Measurements from ENCODE around the gene ARL13B.
"Not testable (repeated sequence)": the region's sequence is repeated elsewhere in the genome, so short reads cannot be mapped to it uniquely, and the experiment has no call there.

The ARL13B gene

GRCh38 chr3:94001191-94001590, 21.2 kb downstream of the ARL13B start:
- DNase-seq = no peak

GRCh38 chr3:94001827-94002495, 22.0 kb downstream of the ARL13B start:
- no peak for DNase-seq

GRCh38 chr3:94004301-94004910, 24.5 kb downstream of the ARL13B start:
- no peak for DNase-seq

GRCh38 chr3:94008253-94008652, 28.3 kb downstream of the ARL13B start:
- DNase-seq = no peak

GRCh38 chr3:94009608-94010007, 29.7 kb downstream of the ARL13B start:
- no peak for DNase-seq

GRCh38 chr3:94011233-94011711, 31.3 kb downstream of the ARL13B start:
- DNase-seq = no peak

GRCh38 chr3:94012185-94012584, 32.2 kb downstream of the ARL13B start:
- DNase-seq = no peak

- no peak for DNase-seq
These were observed 35.1 kb downstream of the ARL13B start for GRCh38 chr3:94015025-94015424.

- no peak for DNase-seq
These were observed 39.7 kb downstream of the ARL13B start for GRCh38 chr3:94019659-94020058.

GRCh38 chr3:94020293-94020692, 40.3 kb downstream of the ARL13B start:
- no peak for DNase-seq

GRCh38 chr3:94024385-94024784, 44.4 kb downstream of the ARL13B start:
- DNase-seq = no peak

GRCh38 chr3:94026623-94027022, 46.7 kb downstream of the ARL13B start:
- no peak for DNase-seq

GRCh38 chr3:94028093-94028837, 48.3 kb downstream of the ARL13B start, which contains the start of gene STX19:
STX19 (minus strand) TSS chr3:94028597; CDS start chr3:94015269, 13,328 bp downstream.
- peak; percentile 69 for DNase-seq

GRCh38 chr3:94036909-94037507, 57.1 kb downstream of the ARL13B start:
- no peak for DNase-seq

GRCh38 chr3:94043285-94043684, 63.3 kb downstream of the ARL13B start:
- no peak for DNase-seq

GRCh38 chr3:94044100-94044936, 64.4 kb downstream of the ARL13B start:
- not testable (repeated sequence) for DNase-seq

GRCh38 chr3:94046533-94046932, 66.6 kb downstream of the ARL13B start:
- DNase-seq = no peak

- no peak for DNase-seq
These were observed 69.3 kb downstream of the ARL13B start for GRCh38 chr3:94049267-94049666.

GRCh38 chr3:94050546-94050945, 70.6 kb downstream of the ARL13B start:
- DNase-seq = no peak

GRCh38 chr3:94061297-94061696, 81.3 kb downstream of the ARL13B start:
- DNase-seq = no peak

GRCh38 chr3:94062513-94063404, 82.8 kb downstream of the ARL13B start, which contains the start of the genes DHFR2 and NSUN3:
DHFR2 (minus strand) TSS chr3:94062916; CDS start chr3:94061511, 1,405 bp downstream.
NSUN3 (plus strand) TSS chr3:94063061; CDS start chr3:94063127, 66 bp downstream.
- DNase-seq = peak; percentile 92
